ENCODE measurements around the gene MRPL44. TPM values are rescaled to one million over a fixed set of nuclear protein-coding genes. Genes with fewer than 3 reads are reported as not detected.

Gene MRPL44
- total RNA-seq, 2 donors from 2014 or later: 11.5 to 21.0 TPM

DNA sequence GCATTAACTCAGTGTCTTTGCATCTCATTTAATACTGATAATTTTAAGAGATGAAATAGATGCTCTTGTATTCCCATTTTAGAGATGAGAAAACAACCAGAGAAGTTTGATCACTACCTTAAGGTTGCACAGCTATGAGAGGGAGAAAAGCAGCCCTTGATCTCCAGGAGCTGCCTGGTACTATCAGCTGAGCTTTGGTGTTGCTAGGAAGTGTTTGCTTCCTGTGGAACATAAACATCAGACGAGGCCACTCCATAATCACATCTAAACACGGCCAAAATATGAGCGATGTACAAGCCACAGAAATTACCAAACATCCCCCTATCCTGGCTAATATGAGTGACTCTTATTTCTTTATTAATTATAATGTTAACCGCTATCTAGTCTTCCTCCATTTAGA lies 11.5 kb upstream of the MRPL44 start:
- DNase-seq (no peak), ATAC-seq (no peak)
- Histone ChIP-seq H3K4me3 (no peak overlapping the region), H3K27me3 (no peaks in the 10 kb centered on the region), H3K27ac (no peak overlapping the region), H3K9me3 (no peaks in the 10 kb centered on the region), H3K4me1 (peaks cover 33% of the 10 kb centered on the region), H3K36me3 (replicated peaks in 1 of 2; ENCODE audit: insufficient read depth in 1 of 2, low read depth in 2 of 2) (no peaks in the 10 kb centered on the region)
- intact Hi-C loops (cut with DNase I): no loop called here
- TF ChIP-seq, protein P1, sequence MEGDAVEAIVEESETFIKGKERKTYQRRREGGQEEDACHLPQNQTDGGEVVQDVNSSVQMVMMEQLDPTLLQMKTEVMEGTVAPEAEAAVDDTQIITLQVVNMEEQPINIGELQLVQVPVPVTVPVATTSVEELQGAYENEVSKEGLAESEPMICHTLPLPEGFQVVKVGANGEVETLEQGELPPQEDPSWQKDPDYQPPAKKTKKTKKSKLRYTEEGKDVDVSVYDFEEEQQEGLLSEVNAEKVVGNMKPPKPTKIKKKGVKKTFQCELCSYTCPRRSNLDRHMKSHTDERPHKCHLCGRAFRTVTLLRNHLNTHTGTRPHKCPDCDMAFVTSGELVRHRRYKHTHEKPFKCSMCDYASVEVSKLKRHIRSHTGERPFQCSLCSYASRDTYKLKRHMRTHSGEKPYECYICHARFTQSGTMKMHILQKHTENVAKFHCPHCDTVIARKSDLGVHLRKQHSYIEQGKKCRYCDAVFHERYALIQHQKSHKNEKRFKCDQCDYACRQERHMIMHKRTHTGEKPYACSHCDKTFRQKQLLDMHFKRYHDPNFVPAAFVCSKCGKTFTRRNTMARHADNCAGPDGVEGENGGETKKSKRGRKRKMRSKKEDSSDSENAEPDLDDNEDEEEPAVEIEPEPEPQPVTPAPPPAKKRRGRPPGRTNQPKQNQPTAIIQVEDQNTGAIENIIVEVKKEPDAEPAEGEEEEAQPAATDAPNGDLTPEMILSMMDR (IDR thresholded peaks at IDR 0.05): no peak
- no peak for TF ChIP-seq POLR2A (IDR thresholded peaks at IDR 0.05)
- 33 to 36% methylated on average over 4 of the region's 4 CpGs for WGBS, 2 donors

DNA sequence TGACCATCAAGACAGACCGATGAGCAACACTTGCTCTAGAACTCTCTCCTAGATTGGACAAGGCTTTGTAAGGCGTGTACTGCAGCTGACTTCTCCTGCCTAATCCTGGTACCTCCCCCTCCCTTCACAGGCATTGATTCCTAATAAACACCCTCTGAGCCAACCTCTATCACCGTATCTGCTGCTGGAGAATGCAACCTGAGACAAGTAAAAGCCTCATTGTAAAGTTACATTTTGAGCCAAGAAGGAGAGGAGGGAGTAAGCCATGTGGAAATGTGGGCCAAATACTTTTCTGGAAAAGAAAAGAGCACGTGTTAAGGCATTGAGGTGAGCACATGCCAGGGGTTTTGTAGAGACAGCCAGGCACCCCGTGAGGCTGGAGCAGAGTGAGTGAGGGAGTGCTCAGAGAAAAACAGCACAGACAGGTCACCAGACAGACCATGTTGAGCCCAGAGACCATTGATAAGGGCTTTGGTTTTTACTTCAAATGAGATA lies 9.5 kb upstream of the MRPL44 start:
- ATAC-seq: no peak
- TF ChIP-seq, protein P1 (IDR thresholded peaks at IDR 0.05): no peak
- TF ChIP-seq POLR2A (IDR thresholded peaks at IDR 0.05): no peak
- Histone ChIP-seq H3K27ac (no peak overlapping the region), H3K36me3 (replicated peaks in 1 of 2; ENCODE audit: insufficient read depth in 1 of 2, low read depth in 2 of 2) (no peaks in the 10 kb centered on the region), H3K4me3 (no peak overlapping the region), H3K9me3 (no peaks in the 10 kb centered on the region), H3K27me3 (no peaks in the 10 kb centered on the region), H3K4me1 (peaks cover 28% of the 10 kb centered on the region)
- no peak for DNase-seq
- intact Hi-C loops (cut with DNase I): no loop called here
- WGBS, 2 donors: 20 to 32% methylated on average over 5 of the region's 5 CpGs

DNA sequence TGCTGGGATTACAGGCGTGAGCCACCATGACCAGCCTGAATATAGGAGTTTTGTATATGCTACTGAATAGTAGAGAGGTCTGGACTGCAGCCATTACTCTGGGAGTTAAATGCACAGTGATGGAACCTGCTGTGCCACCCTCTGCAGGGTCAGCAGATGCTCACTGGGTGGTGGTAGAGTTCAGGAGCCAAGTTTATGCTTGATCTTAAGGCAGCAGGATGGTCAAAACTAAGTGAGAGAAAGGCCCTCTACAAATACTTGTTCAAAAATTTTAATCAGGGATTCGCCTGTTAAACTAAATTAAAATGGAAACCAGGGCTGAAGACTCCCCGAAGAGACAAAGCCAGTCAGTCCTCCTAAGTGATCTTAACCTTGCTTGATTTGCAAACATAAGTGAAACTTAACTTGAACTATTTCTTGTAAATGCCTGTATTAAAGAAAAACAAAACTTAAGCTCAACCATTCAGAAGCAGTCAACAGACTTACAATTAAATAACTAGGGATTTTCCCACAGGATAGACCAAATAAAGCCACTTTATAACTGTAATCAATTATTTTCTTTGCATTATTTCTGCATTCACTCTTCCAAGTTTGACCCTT lies 7.9 kb upstream of the MRPL44 start:
- 71 to 86% methylated on average over 3 of the region's 3 CpGs for WGBS, 2 donors
- Histone ChIP-seq H3K4me1 (peaks cover 17% of the 10 kb centered on the region), H3K36me3 (replicated peaks in 1 of 2; ENCODE audit: insufficient read depth in 1 of 2, low read depth in 2 of 2) (no peaks in the 10 kb centered on the region), H3K27ac (no peak overlapping the region), H3K4me3 (no peak overlapping the region), H3K27me3 (no peaks in the 10 kb centered on the region), H3K9me3 (no peaks in the 10 kb centered on the region)
- ATAC-seq: no peak
- TF ChIP-seq, protein P1 (IDR thresholded peaks at IDR 0.05): no peak
- no peak for TF ChIP-seq POLR2A (IDR thresholded peaks at IDR 0.05)
- intact Hi-C loops (cut with DNase I): no loop called here
- no peak for DNase-seq

DNA sequence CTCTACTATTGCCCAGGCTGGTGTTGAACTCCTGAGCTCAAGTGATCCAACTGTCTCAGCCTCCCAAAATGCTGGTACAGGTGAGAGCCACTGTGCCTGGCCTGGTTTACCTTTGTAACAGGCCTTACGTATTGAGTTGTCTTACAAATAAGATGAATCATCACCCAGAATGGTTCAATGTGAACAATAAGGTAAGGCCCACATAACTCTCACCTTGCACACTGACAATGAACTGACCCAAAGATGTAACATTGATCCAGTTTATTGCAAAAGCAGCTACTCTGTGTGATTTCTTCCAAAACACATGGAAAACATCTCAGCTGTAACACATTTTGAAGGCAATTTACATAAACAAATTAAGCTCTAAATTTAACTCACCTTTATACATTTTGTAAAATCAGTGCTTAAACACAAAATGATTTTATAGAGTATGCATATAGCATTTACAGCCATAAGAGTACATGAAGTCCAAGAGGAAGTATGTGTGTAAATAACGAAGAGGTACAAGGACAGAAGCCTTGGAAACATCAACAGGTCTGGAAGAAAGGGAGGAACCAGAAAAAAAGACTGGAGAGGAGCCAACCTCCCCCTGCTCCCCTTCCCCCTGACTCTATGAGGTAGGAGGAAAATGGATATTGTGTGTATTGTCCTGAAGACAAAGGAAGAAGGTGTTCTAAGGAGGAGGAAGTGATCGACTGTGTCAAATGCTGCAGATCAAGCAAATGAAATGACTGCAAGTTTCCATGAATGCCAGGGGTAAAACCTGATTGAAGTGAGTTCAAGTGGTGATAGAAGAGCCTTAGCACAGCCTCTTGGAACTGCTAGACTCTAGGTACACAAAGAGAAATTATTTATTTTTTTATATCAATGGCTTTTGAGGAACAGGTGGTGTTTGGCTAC lies 6.6 kb upstream of the MRPL44 start:
- Histone ChIP-seq H3K36me3 (replicated peaks in 1 of 2; ENCODE audit: insufficient read depth in 1 of 2, low read depth in 2 of 2) (no peaks in the 10 kb centered on the region), H3K27ac (peak overlapping the region in 3 of 4 donors; percentile 6 to 37 (median 35)), H3K9me3 (no peaks in the 10 kb centered on the region), H3K4me1 (peaks cover 17% of the 10 kb centered on the region), H3K4me3 (no peak overlapping the region), H3K27me3 (no peaks in the 10 kb centered on the region)
- no peak for TF ChIP-seq POLR2A (IDR thresholded peaks at IDR 0.05)
- TF ChIP-seq, protein P1 (IDR thresholded peaks at IDR 0.05): no peak
- 42 to 51% methylated on average over 3 of the region's 3 CpGs for WGBS, 2 donors
- no peak for DNase-seq
- intact Hi-C loops (cut with DNase I): no loop called here
- ATAC-seq: peak; percentile 38
